GM20000 (cell line): Measurements from ENCODE around the gene MAGI2.

ENCODE experiments used
- DNase-seq: peaks from one replicate; pipeline ENCODE4 v3.0.0; 2012; ENCODE audit warnings: low spot score
- TF ChIP-seq, protein P1 (sequence below): IDR thresholded peaks from 2 replicates; pipeline ENCODE4 v1.5.1; 2012; ENCODE audit warnings: mild to moderate bottlenecking, control low read depth; ENCODE audit errors: extremely low read depth, missing control alignments

MAGI2 gene

DNA sequence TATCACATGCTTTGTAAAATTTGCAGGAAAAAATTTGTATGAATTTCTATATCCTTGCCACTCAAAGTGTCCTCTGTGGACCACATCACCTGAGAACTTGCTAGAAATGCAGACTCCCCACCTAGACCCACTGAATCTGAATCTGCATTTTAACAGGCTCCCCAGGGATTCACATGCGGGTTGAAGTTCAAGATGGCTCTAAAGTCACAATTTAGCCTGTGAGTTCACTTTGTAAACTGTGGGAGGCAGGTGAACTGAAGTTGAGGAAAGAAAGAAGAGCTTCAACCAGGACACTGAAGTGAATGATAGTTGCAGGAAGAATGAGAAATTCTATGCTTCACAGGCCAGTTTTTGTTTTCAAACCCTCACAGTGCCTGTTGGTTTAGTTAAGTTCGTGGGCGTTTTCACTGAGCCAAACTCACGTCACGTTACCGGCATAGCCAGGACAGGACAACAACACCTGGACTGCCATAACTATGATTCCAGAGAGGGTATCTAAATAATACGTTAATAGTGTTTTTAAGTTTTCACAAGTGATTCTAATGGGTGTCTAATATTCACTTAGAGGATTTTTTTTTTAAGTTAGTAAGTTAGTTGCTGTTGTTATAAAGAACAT, 1414.9 kb downstream of the MAGI2 start:
- no peak for DNase-seq
- TF ChIP-seq, protein P1, sequence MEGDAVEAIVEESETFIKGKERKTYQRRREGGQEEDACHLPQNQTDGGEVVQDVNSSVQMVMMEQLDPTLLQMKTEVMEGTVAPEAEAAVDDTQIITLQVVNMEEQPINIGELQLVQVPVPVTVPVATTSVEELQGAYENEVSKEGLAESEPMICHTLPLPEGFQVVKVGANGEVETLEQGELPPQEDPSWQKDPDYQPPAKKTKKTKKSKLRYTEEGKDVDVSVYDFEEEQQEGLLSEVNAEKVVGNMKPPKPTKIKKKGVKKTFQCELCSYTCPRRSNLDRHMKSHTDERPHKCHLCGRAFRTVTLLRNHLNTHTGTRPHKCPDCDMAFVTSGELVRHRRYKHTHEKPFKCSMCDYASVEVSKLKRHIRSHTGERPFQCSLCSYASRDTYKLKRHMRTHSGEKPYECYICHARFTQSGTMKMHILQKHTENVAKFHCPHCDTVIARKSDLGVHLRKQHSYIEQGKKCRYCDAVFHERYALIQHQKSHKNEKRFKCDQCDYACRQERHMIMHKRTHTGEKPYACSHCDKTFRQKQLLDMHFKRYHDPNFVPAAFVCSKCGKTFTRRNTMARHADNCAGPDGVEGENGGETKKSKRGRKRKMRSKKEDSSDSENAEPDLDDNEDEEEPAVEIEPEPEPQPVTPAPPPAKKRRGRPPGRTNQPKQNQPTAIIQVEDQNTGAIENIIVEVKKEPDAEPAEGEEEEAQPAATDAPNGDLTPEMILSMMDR: no peak

DNA sequence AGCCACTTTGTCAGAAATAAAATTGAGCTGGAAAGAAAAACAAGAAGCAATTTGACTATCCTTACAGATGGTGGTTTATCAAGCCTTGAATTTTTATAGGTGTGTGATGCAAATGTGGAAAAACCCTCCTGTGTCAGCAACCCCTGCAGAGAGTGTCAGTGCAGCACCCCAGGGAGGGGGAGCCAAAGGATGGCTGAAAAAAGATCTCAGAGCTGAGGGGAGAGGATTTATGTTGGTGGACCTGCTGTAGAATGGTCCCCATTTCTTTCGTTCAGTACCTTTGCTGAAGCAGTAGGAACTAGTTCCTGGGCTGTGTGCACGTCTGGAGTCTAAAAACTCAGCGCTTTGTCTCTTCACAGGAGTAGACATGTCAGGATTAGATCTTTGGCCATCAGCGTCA, 1415.9 kb downstream of the MAGI2 start:
- no peak for DNase-seq
- TF ChIP-seq, protein P1: no peak

DNA sequence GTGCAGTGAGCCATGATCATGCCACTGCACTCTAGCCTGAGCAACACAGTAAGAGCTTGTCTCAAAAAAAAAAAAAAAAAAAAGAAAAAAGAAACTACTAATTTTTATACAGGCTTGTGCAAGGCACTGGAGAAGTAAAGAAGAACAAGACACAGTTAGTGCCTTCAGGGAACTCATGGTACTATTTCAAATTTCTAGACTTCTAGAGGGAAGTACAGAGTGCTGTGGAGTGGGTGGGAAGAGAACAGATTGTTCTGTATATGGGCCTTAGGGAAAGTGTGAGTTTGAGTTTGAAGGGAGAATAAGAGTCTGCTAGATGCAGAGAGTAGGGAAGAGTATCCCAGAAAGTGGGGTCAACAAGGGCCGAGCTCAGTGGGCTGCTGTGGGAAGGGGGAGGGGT, 1420.1 kb downstream of the MAGI2 start:
- TF ChIP-seq, protein P1: no peak

DNA sequence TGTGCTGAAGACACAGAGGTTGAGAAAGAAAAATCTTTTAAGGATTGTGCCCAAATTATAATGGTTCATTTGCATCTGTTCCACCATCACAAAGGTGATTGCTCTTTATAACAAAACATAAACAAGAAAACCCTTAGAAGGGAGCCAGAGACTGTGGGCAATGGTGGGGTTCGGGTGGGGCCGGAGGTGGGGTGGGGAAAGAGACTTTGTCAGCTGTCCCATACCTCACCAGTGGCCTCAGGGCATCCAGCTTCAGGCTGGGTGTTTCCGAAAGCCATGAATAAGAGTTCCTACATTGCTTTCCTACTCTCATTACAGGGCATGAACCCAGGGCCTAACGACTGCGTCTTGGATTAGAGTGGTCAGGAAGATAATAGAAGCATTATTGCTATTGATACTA, 1427.0 kb downstream of the MAGI2 start:
- no peak for DNase-seq
- TF ChIP-seq, protein P1: no peak

More for the DNA sequence above, 1420.1 kb downstream of the MAGI2 start:
- DNase-seq: no peak

DNA sequence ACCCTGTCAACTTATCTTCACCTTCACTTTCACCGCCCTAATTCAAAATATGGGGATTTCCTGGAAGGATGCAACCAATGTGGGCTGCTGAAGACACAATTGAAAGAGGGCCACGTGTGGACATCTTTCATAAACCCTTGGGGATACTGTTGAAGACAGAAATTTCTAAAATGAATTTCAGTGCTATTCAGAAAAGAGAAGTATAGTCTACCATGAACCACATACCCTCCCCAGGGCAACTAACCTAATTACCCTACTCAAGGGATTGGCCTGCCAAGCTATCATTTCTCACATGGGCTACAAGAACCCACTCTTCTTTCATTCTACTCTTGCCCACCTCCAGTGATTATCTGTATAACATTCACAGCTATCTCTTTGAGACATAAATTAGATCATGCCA, 1428.9 kb downstream of the MAGI2 start:
- TF ChIP-seq, protein P1: no peak
- no peak for DNase-seq

DNA sequence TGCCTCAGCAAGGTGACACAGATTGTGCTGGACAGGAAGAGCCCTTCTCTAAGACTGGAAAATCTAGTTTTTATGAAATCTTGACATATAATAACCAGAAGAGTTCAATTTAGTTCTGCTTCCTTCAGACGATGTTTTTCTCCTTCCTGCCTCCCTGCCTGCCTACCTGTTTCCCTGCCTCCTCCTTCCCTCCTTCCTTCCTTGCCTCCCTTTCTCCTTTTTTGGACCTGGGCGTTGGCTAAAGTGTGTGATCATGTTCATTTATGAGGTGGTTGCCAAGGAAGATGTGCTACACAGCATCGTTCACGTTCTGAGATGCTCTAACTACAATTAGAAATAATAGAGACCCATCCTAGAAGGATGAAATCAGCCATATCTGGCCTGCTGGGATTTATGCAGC, 1430.3 kb downstream of the MAGI2 start:
- TF ChIP-seq, protein P1: no peak

DNA sequence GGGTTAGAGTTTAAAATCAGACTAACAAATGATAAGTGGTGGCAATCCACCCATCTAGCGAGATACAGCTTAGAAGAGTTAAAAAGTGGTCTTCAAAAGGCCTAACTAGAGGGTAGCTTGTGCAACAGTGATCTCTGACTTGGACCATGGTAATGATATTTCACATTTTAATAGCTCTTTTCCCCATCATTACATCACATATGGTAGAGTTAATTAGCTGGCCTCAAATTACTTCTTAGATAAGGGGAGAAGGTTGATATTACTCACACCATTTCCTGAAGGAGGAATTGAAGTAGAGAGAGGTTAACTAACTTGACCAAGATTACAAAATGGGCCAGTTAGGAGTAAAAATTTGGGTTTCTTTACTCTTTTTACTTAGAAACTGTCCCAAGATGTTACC, 1431.3 kb downstream of the MAGI2 start:
- no peak for DNase-seq
- TF ChIP-seq, protein P1: no peak

More for the DNA sequence above, 1430.3 kb downstream of the MAGI2 start:
- no peak for DNase-seq
